Ovary (tissue), 9 donors: ENCODE measurements around the gene SOX10. TPM values are rescaled to one million over a fixed set of nuclear protein-coding genes. Genes with fewer than 3 reads are reported as not detected.
"Not testable (repeated sequence)": the region's sequence is repeated elsewhere in the genome, so short reads cannot be mapped to it uniquely, and the experiment has no call there.

ENCODE experiments used
- DNase-seq, 5 donors: peaks; one replicate each; pipeline ENCODE4 v3.0.0-alpha.2; 2019 to 2020
- H3K27ac ChIP-seq, 2 donors: fragments of 200-600 bp; one replicate each; pipeline versions ENCODE4 v1.5.1 to v1.8.0; 2019 to 2022
- H3K27me3 ChIP-seq: fragments of 200-600 bp; one replicate; pipeline ENCODE4 v1.8.0; 2022
- H3K36me3 ChIP-seq: fragments of 200-600 bp; sonication (generic); one replicate; pipeline ENCODE4 v1.5.1; 2019
- H3K4me1 ChIP-seq: one replicate; pipeline ENCODE4 v1.8.1; 2013; ENCODE audit warnings: mild to moderate bottlenecking, moderate library complexity; ENCODE audit not compliant: insufficient read depth
- H3K4me3 ChIP-seq: fragments of 200-600 bp; sonication (generic); one replicate; pipeline ENCODE4 v1.5.1; 2017
- H3K9me3 ChIP-seq, 2 donors: fragments of 200-600 bp in 1 of 2; sonication (generic) in 1 of 2; one replicate each; pipeline versions ENCODE4 v1.5.1 to v1.8.1; 2013 to 2019; ENCODE audit warnings: mild to moderate bottlenecking in 1 of 2, moderate library complexity in 1 of 2
- CTCF ChIP-seq, 3 donors: fragments of 450-650 bp in 2 of 3; fragments of 200-600 bp in 1 of 3; IDR thresholded peaks; one replicate each; pipeline versions ENCODE4 v1.5.1 to v1.8.0; 2016 to 2022; ENCODE audit warnings: antibody characterized with exemption in 3 of 3, mild to moderate bottlenecking in 1 of 3
- EP300 ChIP-seq: sonication (generic); formaldehyde crosslinking; IDR thresholded peaks from one replicate; pipeline ENCODE4 v1.6.1; 2017; ENCODE audit warnings: antibody characterized with exemption
- POLR2A ChIP-seq: fragments of 450-650 bp; IDR thresholded peaks from one replicate; pipeline ENCODE4 v1.6.1; 2017; ENCODE audit warnings: antibody characterized with exemption, mild to moderate bottlenecking, moderate library complexity
- WGBS, 3 donors: extraction: QIAGEN DNeasy Blood & Tissue Kit in 1 of 3; methylation state at CpG; one replicate each; pipeline versions ENCODE4 v1.1.5 to v1.1.7; 2013 to 2017; 5-methylcytosine and 5-hydroxymethylcytosine counted together
- intact Hi-C, 4 donors: fragments of 100-400 bp; cut with DNase I; formaldehyde crosslinking; loops; one replicate each; pipeline versions ENCODE4 v1.11.0 to v1.15.1; 2022 to 2023
- polyA plus RNA-seq, 2 donors: library from polyadenylated mRNA; stranded (reverse); fragments of 200-250 nt in 1 of 2; fragments of 350-450 nt in 1 of 2; fragmentation: Illumina TruSeq in 1 of 2; extraction: RNeasy Lipid Tissue Mini Kit (QIAGEN cat#74804) in 1 of 2; gene quantifications; one replicate each; pipeline ENCODE4 v1.2.3, GENCODE V29; 2013 to 2014
- total RNA-seq, 7 donors: library from RNA; depleted of rRNA in 2 of 7; stranded (reverse); fragments of >200 nt in 2 of 7; fragmentation: NEBNext Ultra II Directional in 3 of 7; extraction: Animal tissue kit (Norgen Biotek cat#: 25700) in 3 of 7; gene quantifications; one replicate each; pipeline versions ENCODE4 v1.1.0 to v1.2.4, GENCODE V29; 2016 to 2023
- donor health status: DM: no; HTN: no; CAD: no; lungs with moderate emphysema.
- donor health status: DM: no; HTN: no; CAD: no.
- donor health status: Bipolar disorder and iron deficiency.
- donor health status: DM: yes; HTN: yes; CAD: no.
- donor health status: DM: no; HTN: no; CAD: no.
- donor health status: DM: yes; HTN: yes; CAD: no.

Gene SOX10
- total and polyA plus RNA-seq, 9 donors, result 0.11 to 3.2 (median 1.3) TPM; not detected in 2

GRCh38 chr22:37979782-37980181 is 4.6 kb downstream of the SOX10 start:
- Histone ChIP-seq H3K27ac (no peak overlapping the region), H3K27me3 (no peaks in the 10 kb centered on the region), H3K4me3 (no peak overlapping the region), H3K36me3 (no peaks in the 10 kb centered on the region), H3K9me3 (no peaks in the 10 kb centered on the region), H3K4me1 (no peaks in the 10 kb centered on the region)
- intact Hi-C loops, result no loop called here
- WGBS, 3 donors, result 72 to 80% (median 78%) methylated on average over 8 of the region's 8 CpGs
- DNase-seq, result no peak
- no peak for TF ChIP-seq POLR2A
- TF ChIP-seq EP300, result no peak
- no peak for TF ChIP-seq CTCF (IDR thresholded peaks at IDR 0.05)

- Histone ChIP-seq H3K9me3 (no peaks in the 10 kb centered on the region), H3K4me3 (no peak overlapping the region), H3K4me1 (no peaks in the 10 kb centered on the region), H3K36me3 (no peaks in the 10 kb centered on the region), H3K27ac (no peak overlapping the region), H3K27me3 (no peaks in the 10 kb centered on the region)
- DNase-seq, result no peak
- intact Hi-C loops, result no loop called here
- WGBS, 3 donors, result 91 to 97% (median 91%) methylated on average over 4 of the region's 4 CpGs
- no peak for TF ChIP-seq CTCF (IDR thresholded peaks at IDR 0.05)
- TF ChIP-seq EP300, result no peak
- no peak for TF ChIP-seq POLR2A
Observed at GRCh38 chr22:37976547-37976946, 7.8 kb downstream of the SOX10 start.

GRCh38 chr22:37976022-37976421 is 8.3 kb downstream of the SOX10 start:
- H3K4me1 ChIP-seq, H3K4me3 ChIP-seq, H3K9me3 ChIP-seq, H3K36me3 ChIP-seq, H3K27ac ChIP-seq, DNase-seq, H3K27me3 ChIP-seq, intact Hi-C loops: not testable (repeated sequence)
- 89 to 91% (median 91%) methylated on average over 8 of the region's 8 CpGs for WGBS, 3 donors

- Histone ChIP-seq H3K4me3 (no peak overlapping the region), H3K9me3 (no peaks in the 10 kb centered on the region), H3K27me3 (no peaks in the 10 kb centered on the region), H3K27ac (no peak overlapping the region), H3K4me1 (no peaks in the 10 kb centered on the region), H3K36me3 (no peaks in the 10 kb centered on the region)
- intact Hi-C loops, result no loop called here
- no peak for TF ChIP-seq EP300
- no peak for TF ChIP-seq CTCF (IDR thresholded peaks at IDR 0.05)
- no peak for TF ChIP-seq POLR2A
- WGBS, 3 donors, result 66 to 75% (median 74%) methylated on average over 2 of the region's 2 CpGs
- no peak for DNase-seq
Observed at GRCh38 chr22:37975153-37975552, 9.2 kb downstream of the SOX10 start.

GRCh38 chr22:37973271-37974170 is 10.8 kb downstream of the SOX10 start:
- H3K9me3 ChIP-seq, result no peaks in the 10 kb centered on the region
- intact Hi-C loops, result no loop called here
- H3K4me1 ChIP-seq, result no peaks in the 10 kb centered on the region
- H3K36me3 ChIP-seq, result no peaks in the 10 kb centered on the region
- 91 to 93% (median 91%) methylated on average over 31 to 33 of the region's 33 CpGs for WGBS, 3 donors
- H3K27ac ChIP-seq, result no peak overlapping the region
- H3K27me3 ChIP-seq, result no peaks in the 10 kb centered on the region
- H3K4me3 ChIP-seq, result no peak overlapping the region
- TF ChIP-seq EP300 (no peak), CTCF (IDR thresholded peaks at IDR 0.05) (no peak), POLR2A (no peak)
- DNase-seq, result no peak
